Measurements from ENCODE around the gene UQCC2.

UQCC2 gene

DNA sequence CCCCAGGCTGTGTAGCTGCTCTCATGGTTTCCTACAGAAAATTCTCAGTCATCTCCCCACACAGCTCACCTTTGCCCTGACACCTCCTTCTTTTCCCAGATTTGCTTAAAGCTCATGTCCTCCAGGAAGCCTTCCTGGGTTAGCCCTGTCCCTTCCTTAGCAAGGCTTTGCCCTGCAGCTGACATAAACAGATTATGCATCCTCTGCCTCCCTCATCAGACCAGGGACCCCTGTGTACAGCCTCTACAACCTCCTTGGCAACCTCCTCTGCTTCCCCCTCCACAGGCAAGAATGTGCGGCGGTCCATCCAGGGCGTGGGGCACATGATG lies 39.8 kb downstream of the UQCC2 start:
- DNase-seq, result no peak

DNA sequence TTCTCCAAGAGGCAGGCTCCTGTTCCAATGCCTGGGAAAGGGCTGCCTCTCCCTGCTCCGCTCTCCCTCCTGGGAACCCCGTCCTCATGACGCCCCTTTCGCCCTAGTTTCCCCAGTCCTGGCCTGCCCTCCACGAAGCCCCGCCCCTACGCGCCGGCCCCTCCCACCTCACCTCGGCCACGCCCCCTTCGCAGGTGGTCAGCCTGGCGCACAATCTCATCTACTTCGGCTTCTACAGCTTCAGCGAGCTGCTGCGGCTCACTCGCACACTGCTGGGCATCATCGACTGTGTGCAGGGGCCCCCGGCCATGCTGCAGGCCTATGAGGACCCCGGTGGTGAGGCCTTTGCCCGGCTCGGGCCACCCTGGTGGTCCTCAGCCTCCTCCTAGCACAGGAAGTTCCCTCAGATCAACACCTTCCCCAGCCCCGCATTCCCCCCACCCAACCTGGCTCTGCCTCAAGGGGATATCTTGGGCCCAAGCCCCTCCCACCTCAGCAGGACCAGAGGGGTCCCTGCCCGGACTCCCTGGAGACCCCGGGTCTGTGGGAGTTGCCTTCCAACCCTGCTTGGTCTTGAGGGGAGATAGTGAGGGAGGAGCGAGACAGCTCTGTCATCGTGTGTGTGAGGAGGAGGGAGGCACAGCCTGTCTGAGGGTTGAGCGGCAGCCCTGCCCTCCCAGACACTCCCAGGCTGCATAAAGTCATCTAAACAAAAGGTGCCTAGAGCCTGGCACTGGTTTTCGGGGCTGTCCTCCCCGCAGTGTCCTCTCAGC lies 40.3 kb downstream of the UQCC2 start:
- DNase-seq, result no peak

GRCh38 chr6:33670086-33670660 lies 41.3 kb downstream of the UQCC2 start:
- DNase-seq, result no peak

GRCh38 chr6:33668914-33669313 lies 42.6 kb downstream of the UQCC2 start:
- DNase-seq, result no peak

DNA sequence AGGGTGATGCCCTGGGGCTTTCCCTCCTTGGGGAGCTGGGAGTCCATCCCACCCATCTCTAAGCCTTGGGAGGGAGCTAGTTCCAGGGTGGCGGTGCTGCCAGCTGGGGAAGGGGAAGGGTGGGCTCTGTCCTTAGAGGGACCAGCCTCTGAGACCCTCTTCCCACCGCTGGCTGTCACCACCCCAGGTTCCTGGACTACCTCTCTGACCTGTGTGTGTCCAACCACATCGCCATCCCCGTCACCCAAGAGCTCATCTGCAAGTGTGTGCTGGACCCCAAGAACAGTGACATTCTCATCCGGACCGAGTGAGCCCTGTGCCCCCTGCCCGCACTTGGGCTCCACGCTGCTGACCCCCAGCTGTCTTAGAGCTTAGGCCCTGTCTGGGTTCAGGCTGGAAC lies 43.2 kb downstream of the UQCC2 start:
- no peak for DNase-seq

- DNase-seq, result no peak
Observed at GRCh38 chr6:33667776-33668175, 43.7 kb downstream of the UQCC2 start.

GRCh38 chr6:33667072-33667471 lies 44.4 kb downstream of the UQCC2 start:
- DNase-seq, result no peak

DNA sequence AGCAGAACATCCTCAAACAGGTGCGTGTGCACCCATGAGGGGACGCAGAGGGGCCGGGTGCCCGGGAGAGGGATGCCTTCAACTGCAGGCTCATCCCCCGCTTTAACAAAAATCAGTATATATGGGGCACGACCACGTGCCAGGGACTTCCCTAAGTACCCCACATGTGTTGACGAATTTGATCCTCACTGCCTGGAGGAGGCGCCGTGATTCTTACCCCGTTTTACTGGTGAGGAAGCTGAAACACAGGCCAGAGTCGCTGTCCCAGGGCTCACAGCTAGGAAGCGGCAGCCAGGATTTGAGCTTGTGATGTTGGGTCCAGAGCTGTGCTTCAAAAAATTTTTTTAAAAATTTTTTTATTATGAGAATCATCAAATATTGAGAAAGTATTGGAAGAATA lies 45.5 kb downstream of the UQCC2 start:
- DNase-seq, result no peak

DNA sequence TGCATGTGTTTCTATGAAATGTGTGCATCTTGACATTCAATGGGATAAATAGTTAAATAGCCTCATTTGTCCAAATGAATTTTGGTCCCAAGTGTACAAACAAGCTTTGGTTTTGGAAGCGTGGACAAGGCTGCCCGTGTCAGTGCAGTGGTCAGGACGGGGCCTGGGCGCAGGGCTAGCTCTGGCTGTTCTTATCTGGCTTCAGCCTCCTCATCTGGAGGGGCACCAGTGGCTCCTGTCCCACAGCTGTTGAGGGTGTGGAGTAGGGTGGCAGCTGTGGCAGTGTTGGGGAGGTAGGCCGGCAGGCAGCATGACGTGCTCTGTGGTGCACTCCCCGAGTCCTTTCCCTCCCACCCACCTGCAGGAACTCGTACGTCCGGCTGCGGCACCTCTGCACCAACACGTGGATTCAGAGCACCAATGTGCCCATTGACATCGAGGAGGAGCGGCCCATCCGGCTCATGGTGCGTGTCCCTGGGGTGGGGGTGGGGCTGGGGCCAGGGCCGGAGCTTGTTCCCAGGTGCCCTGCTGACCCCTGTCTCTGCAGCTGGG lies 46.9 kb downstream of the UQCC2 start:
- no peak for DNase-seq

GRCh38 chr6:33663727-33664449 lies 47.6 kb downstream of the UQCC2 start:
- DNase-seq, result no peak

DNA sequence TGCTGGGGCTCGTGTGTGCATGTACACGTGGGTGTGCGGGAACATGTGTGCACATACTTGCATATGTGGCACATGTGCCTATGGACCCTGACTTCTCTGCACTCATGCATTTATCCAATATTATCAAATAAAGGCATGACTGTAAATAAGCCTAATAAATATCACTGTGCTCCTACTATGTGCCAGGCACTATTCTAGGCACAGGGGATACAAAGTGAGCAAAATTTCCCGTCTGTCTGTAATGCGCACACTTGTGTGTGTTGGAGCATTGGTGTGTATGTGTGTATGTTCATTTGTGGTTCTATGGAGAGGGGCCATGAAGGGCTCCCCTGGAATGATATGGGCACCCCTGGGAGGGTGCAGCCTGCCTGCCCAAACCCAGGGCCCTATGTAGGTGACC lies 48.5 kb downstream of the UQCC2 start:
- DNase-seq, result no peak

- DNase-seq, result no peak
Observed at GRCh38 chr6:33662318-33662717, 49.2 kb downstream of the UQCC2 start.

- no peak for DNase-seq
Observed at GRCh38 chr6:33661106-33661838, 50.2 kb downstream of the UQCC2 start.

- DNase-seq, result no peak
Observed at GRCh38 chr6:33659986-33660385, 51.5 kb downstream of the UQCC2 start.

- DNase-seq, result no peak
Observed at GRCh38 chr6:33658982-33659689, 52.4 kb downstream of the UQCC2 start.

DNA sequence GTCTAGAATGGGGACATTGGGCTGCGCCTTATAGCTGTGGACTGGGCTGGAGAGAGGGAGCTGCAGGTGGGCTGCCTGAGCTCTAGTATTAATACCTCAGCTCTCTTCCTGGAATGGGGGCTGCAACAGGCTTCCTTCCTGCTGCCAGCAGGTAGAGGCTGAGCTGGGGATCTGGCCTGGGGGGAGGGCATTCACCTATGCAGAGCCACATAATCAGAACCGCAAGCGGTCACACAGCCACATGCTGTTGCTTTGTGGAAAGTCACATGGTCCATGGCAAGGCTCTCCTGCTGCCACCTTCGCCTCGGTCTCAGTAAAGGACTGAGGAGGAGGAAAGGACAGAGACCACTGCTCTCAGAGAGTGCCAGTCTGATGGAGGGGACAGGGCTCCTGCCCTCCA lies 54.7 kb downstream of the UQCC2 start:
- no peak for DNase-seq

DNA sequence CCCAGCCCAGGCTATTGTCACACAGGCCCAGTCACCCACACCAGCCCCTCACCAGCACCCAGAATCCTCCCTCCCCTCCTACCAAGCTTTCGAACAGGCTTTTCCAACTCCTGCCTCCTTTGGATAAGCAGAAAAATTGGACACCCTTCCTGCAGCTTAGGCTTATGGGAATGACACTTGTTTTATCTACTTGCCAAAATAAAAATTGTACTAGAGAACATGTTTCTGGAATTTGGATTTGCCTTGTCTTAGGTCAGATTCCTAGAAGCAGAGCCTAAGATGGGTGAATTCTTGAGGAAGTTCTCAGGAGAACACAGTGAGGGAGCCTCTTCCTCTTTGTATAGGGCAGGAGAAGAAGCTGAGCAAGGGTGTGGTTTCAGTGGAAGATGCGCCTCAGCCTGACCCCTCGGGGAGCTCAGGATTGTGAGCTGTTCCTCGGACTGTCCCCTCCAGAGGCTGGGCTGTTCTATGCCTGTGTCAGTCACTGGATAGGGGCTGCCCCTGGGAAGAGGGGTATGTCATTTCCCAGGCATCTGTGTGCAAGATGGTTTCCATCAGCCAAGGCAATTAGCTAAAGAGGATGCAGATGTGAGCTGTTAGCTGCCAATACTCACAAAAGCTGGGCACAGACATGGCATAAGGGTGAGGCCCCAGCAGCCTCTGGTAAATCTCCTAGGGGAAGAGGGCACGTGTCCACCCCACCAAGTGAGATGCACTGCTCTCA lies 56.5 kb downstream of the UQCC2 start:
- DNase-seq, result peak; percentile 34

DNA sequence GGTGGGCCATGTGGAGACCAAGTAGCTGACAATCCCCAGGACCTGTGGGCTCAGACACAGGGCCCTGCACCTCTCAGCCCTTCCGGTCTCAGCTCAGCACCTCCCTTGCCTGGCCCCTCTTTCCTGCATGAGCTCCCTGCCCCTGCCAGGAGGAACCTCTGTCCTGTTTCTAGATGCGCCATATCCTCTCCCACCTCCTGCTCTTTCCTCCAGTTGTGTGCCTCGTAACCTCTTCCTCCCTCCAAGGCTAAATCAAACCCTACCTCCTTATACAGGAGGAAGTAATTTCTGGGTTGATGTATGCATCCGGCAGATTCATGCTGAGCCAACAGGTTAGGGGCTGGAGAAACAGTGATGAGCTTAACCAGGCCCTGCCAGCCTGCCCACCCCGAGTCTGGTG lies 59.5 kb downstream of the UQCC2 start:
- no peak for DNase-seq

DNA sequence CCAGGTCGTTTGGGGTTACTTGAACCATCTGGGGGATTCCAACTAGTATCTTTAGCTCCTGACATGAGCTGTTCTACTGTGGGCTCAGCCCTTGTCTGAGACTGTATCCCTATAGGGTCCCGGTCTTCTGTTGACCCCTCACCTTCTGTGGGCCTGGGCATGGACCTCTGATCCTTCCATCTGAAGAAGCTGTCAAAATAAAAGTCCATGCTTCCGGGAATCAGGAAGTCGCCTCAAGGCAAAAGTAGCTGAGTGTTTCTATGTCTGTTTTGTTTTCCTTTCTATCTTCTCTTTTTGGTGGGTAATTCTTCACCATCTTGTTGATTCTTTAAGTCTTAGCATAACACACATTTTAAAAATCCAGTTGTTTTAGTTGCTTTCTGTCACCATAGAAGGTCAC lies 60.1 kb downstream of the UQCC2 start:
- no peak for DNase-seq
